Liver (tissue), 3 donors: ENCODE results near the gene IFITM10.

Experiments used
- CTCF ChIP-seq: fragments of 150-350 bp; IDR thresholded peaks from 2 replicates; pipeline ENCODE4 v1.5.1; 2017; ENCODE audit warnings: improper control_type of control experiment, low read depth, low read length; ENCODE audit not compliant: missing input control
- EGR1 ChIP-seq, 2 donors: IDR thresholded peaks; 2 replicates each; pipeline ENCODE4 v1.6.1; 2016 to 2018; ENCODE audit warnings: antibody characterized with exemption in 2 of 2, low read depth in 2 of 2
- GABPA ChIP-seq, 2 donors: IDR thresholded peaks in 1 of 2; conservative IDR thresholded peaks in 1 of 2; 2 replicates each; pipeline ENCODE4 v1.6.1; 2016; ENCODE audit warnings: antibody characterized with exemption in 2 of 2, mild to moderate bottlenecking in 1 of 2, moderate library complexity in 1 of 2
- REST ChIP-seq: IDR thresholded peaks from 2 replicates; pipeline ENCODE4 v1.6.1; 2016; ENCODE audit warnings: antibody characterized with exemption, mild to moderate bottlenecking
- donor health status: healthy.
- donor health status: healthy.

- TF ChIP-seq CTCF (no peak), REST (no peak), EGR1 (IDR thresholded peaks at IDR 0.05; ENCODE audit: low read depth in 2 of 2) (no peak), GABPA (IDR thresholded peaks at IDR 0.05 in 1 of 2, conservative IDR thresholded peaks at IDR 0.05 in 1 of 2) (no peak)
Observed at GRCh38 chr11:1777737-1778136, 27.3 kb upstream of the IFITM10 start.
